Measurements from ENCODE around the gene GPC6.

DNA sequence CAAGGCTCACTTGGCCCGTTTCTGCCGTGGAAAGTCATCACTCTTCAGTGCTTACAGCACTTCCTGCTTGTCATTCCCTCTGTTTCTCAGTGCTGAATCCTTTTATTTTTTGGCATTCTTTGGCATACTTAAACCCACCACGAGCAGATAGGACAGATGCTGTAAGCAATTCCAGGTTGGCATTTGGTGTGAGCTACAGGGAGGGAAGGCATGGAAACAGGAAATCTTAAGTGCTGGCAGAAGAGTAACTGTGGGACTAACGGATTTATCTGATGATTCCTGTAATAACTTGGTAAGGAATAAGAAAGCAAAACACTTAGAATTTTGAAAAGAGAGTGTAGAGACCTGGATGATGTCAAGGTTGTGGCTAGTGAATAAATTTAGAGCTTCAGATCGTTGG is 273.4 kb downstream of the GPC6 start:
- TF ChIP-seq, protein P1, sequence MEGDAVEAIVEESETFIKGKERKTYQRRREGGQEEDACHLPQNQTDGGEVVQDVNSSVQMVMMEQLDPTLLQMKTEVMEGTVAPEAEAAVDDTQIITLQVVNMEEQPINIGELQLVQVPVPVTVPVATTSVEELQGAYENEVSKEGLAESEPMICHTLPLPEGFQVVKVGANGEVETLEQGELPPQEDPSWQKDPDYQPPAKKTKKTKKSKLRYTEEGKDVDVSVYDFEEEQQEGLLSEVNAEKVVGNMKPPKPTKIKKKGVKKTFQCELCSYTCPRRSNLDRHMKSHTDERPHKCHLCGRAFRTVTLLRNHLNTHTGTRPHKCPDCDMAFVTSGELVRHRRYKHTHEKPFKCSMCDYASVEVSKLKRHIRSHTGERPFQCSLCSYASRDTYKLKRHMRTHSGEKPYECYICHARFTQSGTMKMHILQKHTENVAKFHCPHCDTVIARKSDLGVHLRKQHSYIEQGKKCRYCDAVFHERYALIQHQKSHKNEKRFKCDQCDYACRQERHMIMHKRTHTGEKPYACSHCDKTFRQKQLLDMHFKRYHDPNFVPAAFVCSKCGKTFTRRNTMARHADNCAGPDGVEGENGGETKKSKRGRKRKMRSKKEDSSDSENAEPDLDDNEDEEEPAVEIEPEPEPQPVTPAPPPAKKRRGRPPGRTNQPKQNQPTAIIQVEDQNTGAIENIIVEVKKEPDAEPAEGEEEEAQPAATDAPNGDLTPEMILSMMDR (IDR thresholded peaks at IDR 0.05) = no peak
- TF ChIP-seq EZH2phosphoT487 (IDR thresholded peaks at IDR 0.05) (no peak), EZH2 (IDR thresholded peaks at IDR 0.05) (no peak)

Data from neural progenitor cell (in vitro differentiated cells).